ACHN (cell line): Measurements from ENCODE around the gene NFXL1.

Source experiments
- DNase-seq: peaks from one replicate; pipeline ENCODE4 v3.0.0-alpha.2; 2015
- in situ Hi-C: cut with HindIII; loops from 2 replicates; pipeline ENCODE4 v1.10.0; 2017; ENCODE audit warnings: low sequenced_read_pairs, low pct_ligation_motif_present, low pct_unique_long_range_greater_than_20kb

NFXL1 gene

DNA sequence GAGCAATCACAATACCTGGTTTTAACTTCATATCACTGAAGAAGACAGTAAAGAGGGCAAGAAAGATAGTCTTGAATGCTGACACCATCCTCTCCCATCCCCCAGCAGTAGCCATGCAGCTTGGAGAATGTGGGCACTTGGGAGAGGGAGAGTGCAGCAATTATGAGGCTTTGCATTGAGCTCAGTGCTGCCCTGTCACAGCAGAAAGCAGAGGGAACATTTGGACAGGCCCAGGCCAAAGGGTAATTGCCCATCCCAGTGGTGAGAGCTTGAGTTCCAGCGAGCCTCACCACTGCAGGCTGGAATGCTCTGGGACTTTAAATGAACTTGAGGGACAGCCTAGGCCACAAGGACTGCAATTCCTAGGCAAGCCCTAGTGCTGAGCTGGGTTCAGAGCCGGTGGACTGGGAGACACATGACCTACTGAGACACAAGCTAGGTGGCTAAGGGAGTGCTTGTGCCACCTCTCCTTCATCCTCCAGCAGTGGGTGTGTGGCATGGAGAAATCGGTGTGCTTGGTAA, 112.8 kb downstream of the NFXL1 start:
- in situ Hi-C loops: no loop called here
- DNase-seq: no peak

DNA sequence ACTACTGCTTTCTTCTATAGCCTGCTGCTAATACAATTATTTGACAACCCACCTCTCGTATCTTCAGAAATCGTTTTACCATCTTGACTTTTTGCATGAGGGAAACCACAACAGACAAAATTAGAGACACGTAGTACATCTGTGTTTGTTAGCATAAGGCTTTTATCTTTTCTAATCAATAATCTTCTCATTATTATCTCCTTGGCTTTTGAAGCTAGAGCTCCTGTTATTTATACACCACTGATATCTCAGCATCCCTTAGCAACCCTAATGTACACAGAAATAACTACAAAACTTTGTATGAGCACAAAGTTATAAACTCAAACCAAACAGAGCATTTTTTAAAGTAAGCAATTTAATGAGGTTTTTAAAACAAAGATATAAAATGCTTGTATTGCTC, 116.2 kb downstream of the NFXL1 start:
- DNase-seq: no peak
- in situ Hi-C loops: no loop called here
